Activated CD4-positive, alpha-beta T cell treated with anti-CD3 and anti-CD28 coated beads, Interleukin-2, amount 50 U/mL, for 48 hours (primary cell): ENCODE measurements around the gene DPH7.
"Not testable (repeated sequence)": the region's sequence is repeated elsewhere in the genome, so short reads cannot be mapped to it uniquely, and the experiment has no call there.

Experiments used
- DNase-seq, 2 experiments: peaks; one replicate each; pipeline ENCODE4 v3.0.0-alpha.2; 2020

The DPH7 gene

GRCh38 chr9:137606005-137606621 lies 27.4 kb upstream of the DPH7 start:
- no peak for DNase-seq

GRCh38 chr9:137605121-137606004 lies 26.6 kb upstream of the DPH7 start, which contains the start of gene ARRDC1:
ARRDC1 (plus strand) TSS chr9:137605686; CDS start chr9:137605718, 32 bp downstream.
- peak; percentile 91 to 92 for DNase-seq

GRCh38 chr9:137604345-137605086 lies 25.8 kb upstream of the DPH7 start:
- no peak for DNase-seq

- DNase-seq: no peak
Observed at GRCh38 chr9:137603879-137604278, 25.2 kb upstream of the DPH7 start.

GRCh38 chr9:137602661-137603060 lies 23.9 kb upstream of the DPH7 start:
- DNase-seq: no peak

GRCh38 chr9:137598943-137599342 lies 20.2 kb upstream of the DPH7 start:
- no peak for DNase-seq

- DNase-seq: not testable (repeated sequence)
Observed at GRCh38 chr9:137596577-137596976, 17.9 kb upstream of the DPH7 start.

- DNase-seq: no peak
Observed at GRCh38 chr9:137593176-137593575, 14.5 kb upstream of the DPH7 start.

GRCh38 chr9:137592767-137593166 lies 14.0 kb upstream of the DPH7 start:
- no peak for DNase-seq

- DNase-seq: peak; percentile 88
Observed at GRCh38 chr9:137590469-137591383, 12.0 kb upstream of the DPH7 start, which contains the start of gene ZMYND19. ZMYND19 (minus strand) TSS chr9:137590512; CDS start chr9:137590263, 249 bp downstream.

GRCh38 chr9:137590123-137590468 lies 11.4 kb upstream of the DPH7 start:
- DNase-seq: no peak

- DNase-seq: peak in 1 of 2 experiments; percentile 26
Observed at GRCh38 chr9:137589441-137590122, 10.9 kb upstream of the DPH7 start.

- DNase-seq: no peak
Observed at GRCh38 chr9:137588891-137589290, 10.2 kb upstream of the DPH7 start.

- no peak for DNase-seq
Observed at GRCh38 chr9:137588311-137588710, 9.6 kb upstream of the DPH7 start.

- no peak for DNase-seq
Observed at GRCh38 chr9:137586854-137587253, 8.1 kb upstream of the DPH7 start.

GRCh38 chr9:137583957-137584356 lies 5.2 kb upstream of the DPH7 start:
- DNase-seq: no peak

- DNase-seq: no peak
Observed at GRCh38 chr9:137583347-137583746, 4.6 kb upstream of the DPH7 start.

- DNase-seq: peak in 1 of 2 experiments; percentile 26
Observed at GRCh38 chr9:137582286-137582860, 3.6 kb upstream of the DPH7 start.

- DNase-seq: no peak
Observed at GRCh38 chr9:137581361-137582285, 2.9 kb upstream of the DPH7 start.

- no peak for DNase-seq
Observed at GRCh38 chr9:137580954-137581322, 2.2 kb upstream of the DPH7 start.
